Activated CD8-positive, alpha-beta T cell treated with anti-CD3 and anti-CD28 coated beads for 36 hours (primary cell): Measurements from ENCODE around the gene AHI1. TPM values are rescaled to one million over a fixed set of nuclear protein-coding genes. Genes with fewer than 3 reads are reported as not detected.

ENCODE experiments used
- ATAC-seq: fragments of 200-7000 bp; cut with Tn5 transposase; one replicate; pipeline ENCODE4 v1.10.0; 2021; ENCODE audit warnings: mild to moderate bottlenecking, moderate library complexity
- CTCF ChIA-PET: fragments of 350-600 bp; sonication (Branson Sonifier 250); formaldehyde crosslinking; loops from one replicate; lab custom pipeline; 2021; ENCODE audit warnings: antibody characterized with exemption; lab: Charles Lee
- POLR2A ChIA-PET: fragments of 350-600 bp; sonication (Branson Sonifier 250); formaldehyde crosslinking; loops from one replicate; lab custom pipeline; 2021; ENCODE audit warnings: antibody characterized with exemption; lab: Charles Lee
- DNase-seq: peaks from one replicate; pipeline ENCODE4 v3.0.0-alpha.2; 2020
- H3K27ac Mint-ChIP-seq: one replicate; pipeline ENCODE4 v1.8.0; 2021; ENCODE audit warnings: mild to moderate bottlenecking, mixed read lengths
- H3K27me3 Mint-ChIP-seq: one replicate; pipeline ENCODE4 v1.8.0; 2021; ENCODE audit warnings: mixed read lengths
- H3K36me3 Mint-ChIP-seq: one replicate; pipeline ENCODE4 v1.8.0; 2021; ENCODE audit warnings: low read depth, mixed read lengths
- H3K4me1 Mint-ChIP-seq: one replicate; pipeline ENCODE4 v1.8.0; 2021; ENCODE audit warnings: low read depth, mixed read lengths
- H3K4me3 Mint-ChIP-seq: one replicate; pipeline ENCODE4 v1.8.0; 2021; ENCODE audit warnings: mild to moderate bottlenecking, moderate library complexity, mixed read lengths
- H3K9me3 Mint-ChIP-seq: one replicate; pipeline ENCODE4 v1.8.0; 2021; ENCODE audit warnings: mixed read lengths
- intact Hi-C: fragments of 100-400 bp; cut with micrococcal nuclease; formaldehyde crosslinking; loops from one replicate; pipeline ENCODE4 v1.10.0; 2022
- total RNA-seq, 2 experiments: library from RNA; stranded (reverse); gene quantifications; one replicate each; pipeline ENCODE4 v1.2.3, GENCODE V29; 2021
- TF ChIP-seq, protein P1 (sequence below): fragments of 200-600 bp; IDR thresholded peaks from one replicate; pipeline ENCODE4 v1.8.0; 2022; ENCODE audit warnings: antibody characterized with exemption, mild to moderate bottlenecking

Gene AHI1
- total RNA-seq, 2 experiments from 2014 or later, result 32.1 to 33.3 TPM

- Mint-ChIP-seq H3K27ac (no peak overlapping the region), H3K4me1 (peaks cover 14% of the 10 kb centered on the region), H3K4me3 (no peak overlapping the region), H3K36me3 (peaks cover 11% of the 10 kb centered on the region), H3K27me3 (no peaks in the 10 kb centered on the region), H3K9me3 (no peaks in the 10 kb centered on the region)
- no peak for DNase-seq
- intact Hi-C loops, result no loop called here
- TF ChIP-seq, protein P1, sequence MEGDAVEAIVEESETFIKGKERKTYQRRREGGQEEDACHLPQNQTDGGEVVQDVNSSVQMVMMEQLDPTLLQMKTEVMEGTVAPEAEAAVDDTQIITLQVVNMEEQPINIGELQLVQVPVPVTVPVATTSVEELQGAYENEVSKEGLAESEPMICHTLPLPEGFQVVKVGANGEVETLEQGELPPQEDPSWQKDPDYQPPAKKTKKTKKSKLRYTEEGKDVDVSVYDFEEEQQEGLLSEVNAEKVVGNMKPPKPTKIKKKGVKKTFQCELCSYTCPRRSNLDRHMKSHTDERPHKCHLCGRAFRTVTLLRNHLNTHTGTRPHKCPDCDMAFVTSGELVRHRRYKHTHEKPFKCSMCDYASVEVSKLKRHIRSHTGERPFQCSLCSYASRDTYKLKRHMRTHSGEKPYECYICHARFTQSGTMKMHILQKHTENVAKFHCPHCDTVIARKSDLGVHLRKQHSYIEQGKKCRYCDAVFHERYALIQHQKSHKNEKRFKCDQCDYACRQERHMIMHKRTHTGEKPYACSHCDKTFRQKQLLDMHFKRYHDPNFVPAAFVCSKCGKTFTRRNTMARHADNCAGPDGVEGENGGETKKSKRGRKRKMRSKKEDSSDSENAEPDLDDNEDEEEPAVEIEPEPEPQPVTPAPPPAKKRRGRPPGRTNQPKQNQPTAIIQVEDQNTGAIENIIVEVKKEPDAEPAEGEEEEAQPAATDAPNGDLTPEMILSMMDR, result no peak
- CTCF ChIA-PET, result no interaction called here
- POLR2A ChIA-PET, result no interaction called here
- no peak for ATAC-seq
Observed at GRCh38 chr6:135325624-135326424, 171.7 kb downstream of the AHI1 start.

- no peak overlapping the region for H3K4me3 Mint-ChIP-seq
- H3K27me3 Mint-ChIP-seq, result no peaks in the 10 kb centered on the region
- H3K4me1 Mint-ChIP-seq, result peaks cover 14% of the 10 kb centered on the region
- no peaks in the 10 kb centered on the region for H3K9me3 Mint-ChIP-seq
- TF ChIP-seq, protein P1, result no peak
- intact Hi-C loops, result loop anchor here (5.0 kb wide), 1 partner anchor 347 kb away; no protein-coding TSS in a partner anchor
- ATAC-seq (no peak), DNase-seq (no peak)
- peaks cover 11% of the 10 kb centered on the region for H3K36me3 Mint-ChIP-seq
- ChIA-PET POLR2A (interaction anchor here (0.6 kb wide), 1 partner anchor 331 kb away, joined by 3 read pairs; no protein-coding TSS in a partner anchor), CTCF (no interaction called here)
- H3K27ac Mint-ChIP-seq, result no peak overlapping the region
Observed at GRCh38 chr6:135324531-135324930, 173.0 kb downstream of the AHI1 start.

- Mint-ChIP-seq H3K27me3 (no peaks in the 10 kb centered on the region), H3K4me1 (peaks cover 14% of the 10 kb centered on the region), H3K36me3 (peaks cover 9% of the 10 kb centered on the region), H3K4me3 (no peak overlapping the region), H3K9me3 (no peaks in the 10 kb centered on the region), H3K27ac (no peak overlapping the region)
- POLR2A ChIA-PET, result interaction anchor here (0.6 kb wide), 1 partner anchor 330 kb away, joined by 3 read pairs; no protein-coding TSS in a partner anchor
- CTCF ChIA-PET, result interaction anchor here (0.7 kb wide), 1 partner anchor 994 kb away, joined by 3 read pairs; no protein-coding TSS in a partner anchor
- ATAC-seq (no peak), DNase-seq (no peak)
- TF ChIP-seq, protein P1, result no peak
- intact Hi-C loops, result loop anchor here (5.0 kb wide), 1 partner anchor 347 kb away; no protein-coding TSS in a partner anchor
Observed at GRCh38 chr6:135323979-135324378, 173.6 kb downstream of the AHI1 start.

GRCh38 chr6:135323202-135323668 is 174.3 kb downstream of the AHI1 start:
- ATAC-seq, result peak; percentile 90
- H3K36me3 Mint-ChIP-seq, result peaks cover 14% of the 10 kb centered on the region
- peak overlapping the region; percentile 76 for H3K27ac Mint-ChIP-seq
- H3K4me3 Mint-ChIP-seq, result peak overlapping the region; percentile 26
- no peaks in the 10 kb centered on the region for H3K27me3 Mint-ChIP-seq
- H3K4me1 Mint-ChIP-seq, result peaks cover 17% of the 10 kb centered on the region
- peak; percentile 38 for DNase-seq
- POLR2A ChIA-PET, result interaction anchor here (0.8 to 1.4 kb wide), 3 partner anchors 9 to 92 kb away, joined by 3 to 4 read pairs (median 3); no protein-coding TSS in a partner anchor
- TF ChIP-seq, protein P1, result no peak
- CTCF ChIA-PET, result interaction anchor here (0.7 to 1.6 kb wide), 3 partner anchors 86 to 995 kb away, joined by 3 to 4 read pairs (median 3); no protein-coding TSS in a partner anchor
- no peaks in the 10 kb centered on the region for H3K9me3 Mint-ChIP-seq
- intact Hi-C loops, result loop anchor here (5.0 kb wide), 1 partner anchor 346 kb away; no protein-coding TSS in a partner anchor
